CD4-positive, alpha-beta T cell treated with Interleukin-6 for 4 hours (primary cell): ENCODE measurements around the gene PICK1.
A peak's percentile ranks its signal among the peaks of the same experiment; 100 is the strongest.

Source experiments
- DNase-seq: peaks from one replicate; pipeline ENCODE4 v3.0.0-alpha.2; 2020; ENCODE audit warnings: mixed read lengths

PICK1 gene

DNA sequence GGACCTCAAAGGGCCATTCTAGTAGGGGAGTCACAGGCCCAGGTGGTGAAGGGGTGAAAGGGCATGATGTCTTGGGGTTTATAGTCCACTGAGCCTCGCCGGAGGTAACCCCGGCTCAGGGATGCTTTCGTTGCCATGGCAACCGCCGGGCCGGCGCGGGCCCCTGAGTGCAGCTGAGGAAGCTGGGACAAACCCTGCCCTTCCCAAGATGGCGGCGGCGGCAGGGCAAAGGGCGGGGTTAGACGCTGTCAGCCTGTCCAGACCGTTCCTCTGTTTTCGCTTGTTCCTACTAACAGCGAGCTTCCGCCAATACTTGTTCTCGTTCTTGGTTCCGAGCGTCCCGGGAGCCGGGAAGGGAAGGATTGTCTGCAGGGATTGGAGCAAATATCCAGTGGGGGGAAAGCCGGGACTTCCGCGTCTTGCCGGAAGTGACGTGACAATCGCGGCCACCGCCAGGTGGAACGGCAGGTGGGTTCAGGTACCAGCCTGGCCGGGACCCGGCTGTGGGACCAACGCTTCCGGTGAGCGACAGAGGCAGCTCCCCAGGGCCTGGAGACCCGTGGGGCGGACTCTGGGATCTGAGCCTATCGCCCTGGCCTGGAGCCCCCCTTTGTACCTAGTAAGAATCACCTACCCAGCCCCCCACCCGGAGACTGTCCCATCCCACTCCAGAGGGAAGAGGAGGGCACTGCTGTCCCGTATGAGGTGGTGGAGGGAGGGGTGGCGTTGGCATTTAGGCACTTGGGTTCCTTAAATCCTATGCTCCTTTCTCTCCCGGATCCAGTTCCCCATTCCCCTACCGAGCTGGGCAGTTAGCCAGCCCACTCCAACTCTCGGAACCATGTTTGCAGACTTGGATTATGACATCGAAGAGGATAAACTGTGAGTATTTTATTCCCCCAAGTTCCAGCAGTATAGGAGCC, at the start of gene PICK1:
Gene PICK1 (plus strand): TSS at position 436 of the 923 bp plus-strand sequence. CDS start 406 bp downstream, at position 842.
- peak; percentile 82 for DNase-seq

DNA sequence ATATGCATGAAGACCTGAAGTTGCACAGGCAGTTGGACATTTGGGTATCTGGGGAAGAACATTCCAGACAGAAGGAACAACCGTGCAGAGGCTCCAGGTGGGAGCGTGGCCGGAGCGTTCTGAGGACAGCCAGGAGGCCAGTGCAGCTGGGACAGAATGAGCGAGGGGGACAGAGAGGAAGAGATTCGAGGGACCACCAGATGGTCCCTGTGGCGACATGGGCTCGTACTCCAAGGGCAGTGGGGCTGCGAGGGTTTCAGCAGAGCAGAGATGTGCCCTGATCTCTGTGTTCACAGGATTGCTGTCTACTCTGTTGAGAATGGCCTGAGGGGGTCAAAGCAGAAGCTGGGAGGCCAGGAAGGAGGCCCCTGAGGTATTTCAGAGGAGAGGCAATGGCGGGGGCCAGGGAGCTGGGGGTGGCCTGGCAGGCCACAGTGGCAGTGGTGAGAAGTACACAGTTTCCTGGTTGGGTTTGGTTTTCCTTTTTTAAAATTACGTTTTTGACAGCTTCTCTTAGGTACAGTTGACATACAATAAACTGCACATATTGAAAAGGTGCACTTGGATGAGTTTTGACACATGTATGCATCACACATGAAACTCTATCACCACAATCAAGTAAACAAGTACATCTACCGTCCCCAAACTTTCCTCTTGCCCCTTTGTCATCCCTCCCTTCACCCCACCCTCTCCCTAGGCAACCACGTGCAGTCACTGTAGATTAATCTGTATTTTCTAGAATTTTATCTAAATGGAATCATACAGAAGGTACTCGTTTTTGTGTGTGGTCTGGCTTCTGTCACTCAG, 48.0 kb upstream of the PICK1 start:
- no peak for DNase-seq

DNA sequence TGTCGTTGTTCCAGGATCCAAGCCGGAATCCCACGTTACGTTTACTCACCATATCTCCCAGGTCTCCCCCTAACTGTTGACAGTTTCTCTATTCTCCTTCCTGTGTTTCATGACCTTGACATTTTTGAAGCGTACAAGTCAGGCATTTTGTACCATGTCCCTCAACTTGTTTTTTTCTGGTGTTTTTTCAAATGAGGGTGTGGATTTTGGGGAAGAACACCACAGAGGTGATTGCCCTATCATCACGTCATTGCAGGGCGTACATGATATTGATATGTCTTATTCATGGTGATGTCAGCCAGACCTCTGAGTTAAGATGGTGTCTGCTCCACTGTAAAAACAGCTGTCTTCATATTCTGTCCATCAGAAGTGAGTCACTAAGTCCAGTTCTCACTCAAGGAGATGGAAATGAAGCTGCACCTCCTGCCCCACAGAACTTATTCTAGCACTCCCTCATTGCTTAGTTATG, 44.6 kb upstream of the PICK1 start:
- no peak for DNase-seq

DNA sequence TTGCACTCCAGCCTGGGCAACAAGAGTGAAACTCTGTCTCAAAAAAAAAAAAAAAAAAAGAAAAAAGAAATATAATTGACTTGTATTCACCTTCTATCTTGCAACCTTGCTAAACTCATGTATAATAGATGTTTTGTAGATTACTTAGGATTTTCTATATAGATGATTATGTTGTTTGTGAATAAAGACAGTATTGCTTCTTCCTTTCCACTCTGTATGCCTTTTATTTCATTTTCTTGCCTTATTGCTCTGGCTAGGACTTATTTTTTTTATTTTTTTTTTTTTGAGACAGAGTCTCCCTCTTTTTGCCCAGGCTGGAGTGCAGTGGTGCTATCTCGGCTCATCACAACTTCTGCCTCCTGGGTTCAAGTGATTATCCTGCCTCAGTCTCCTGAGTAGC, 43.1 kb upstream of the PICK1 start:
- DNase-seq, result no peak

DNA sequence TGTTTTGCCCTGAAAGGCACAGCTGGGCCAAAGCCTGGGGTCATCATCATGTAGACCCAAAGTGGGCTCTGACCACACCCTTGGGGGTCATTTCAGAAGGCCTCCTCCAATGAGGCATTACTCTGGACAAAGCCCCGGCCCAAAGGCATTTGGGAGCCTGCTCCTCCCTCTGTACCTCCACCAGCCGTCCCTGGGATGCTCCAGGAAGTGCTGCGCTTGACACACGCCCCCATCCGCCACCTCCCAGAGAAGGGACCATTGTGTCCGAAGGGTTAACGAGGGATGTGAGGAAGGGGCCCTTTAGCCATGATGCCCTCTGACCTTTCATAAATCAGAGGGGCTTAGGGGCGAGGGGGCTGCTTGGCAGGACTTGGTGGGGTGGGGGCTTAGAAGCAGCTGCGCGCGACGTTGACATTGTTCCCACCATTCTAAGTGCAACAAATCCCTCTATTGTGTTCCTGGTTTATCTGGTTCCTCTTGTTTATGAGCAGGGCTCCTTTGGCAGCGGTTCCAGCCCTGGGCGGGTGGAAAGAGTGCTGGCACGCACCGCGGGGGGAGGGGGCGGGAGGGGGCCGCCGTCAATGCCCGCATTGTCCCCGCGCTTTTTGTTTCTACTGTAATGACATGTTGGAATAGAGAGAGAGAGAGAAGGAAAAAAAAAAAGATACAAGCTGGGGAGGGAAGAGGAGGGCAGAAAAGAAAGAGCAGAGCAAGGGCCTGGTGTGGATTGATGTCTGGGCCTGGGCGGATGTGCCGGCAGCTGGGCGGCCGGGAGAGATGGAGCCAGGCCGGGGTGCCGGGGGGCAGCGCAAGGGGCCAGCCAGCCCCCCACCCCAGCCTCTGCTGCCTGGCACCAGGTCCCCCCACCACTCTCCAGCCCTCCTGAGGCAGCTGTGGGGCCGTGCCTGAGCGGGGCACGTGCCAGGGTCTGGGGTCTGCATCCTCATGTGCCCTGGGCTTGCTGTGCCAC, 40.7 kb upstream of the PICK1 start:
- DNase-seq, result no peak

DNA sequence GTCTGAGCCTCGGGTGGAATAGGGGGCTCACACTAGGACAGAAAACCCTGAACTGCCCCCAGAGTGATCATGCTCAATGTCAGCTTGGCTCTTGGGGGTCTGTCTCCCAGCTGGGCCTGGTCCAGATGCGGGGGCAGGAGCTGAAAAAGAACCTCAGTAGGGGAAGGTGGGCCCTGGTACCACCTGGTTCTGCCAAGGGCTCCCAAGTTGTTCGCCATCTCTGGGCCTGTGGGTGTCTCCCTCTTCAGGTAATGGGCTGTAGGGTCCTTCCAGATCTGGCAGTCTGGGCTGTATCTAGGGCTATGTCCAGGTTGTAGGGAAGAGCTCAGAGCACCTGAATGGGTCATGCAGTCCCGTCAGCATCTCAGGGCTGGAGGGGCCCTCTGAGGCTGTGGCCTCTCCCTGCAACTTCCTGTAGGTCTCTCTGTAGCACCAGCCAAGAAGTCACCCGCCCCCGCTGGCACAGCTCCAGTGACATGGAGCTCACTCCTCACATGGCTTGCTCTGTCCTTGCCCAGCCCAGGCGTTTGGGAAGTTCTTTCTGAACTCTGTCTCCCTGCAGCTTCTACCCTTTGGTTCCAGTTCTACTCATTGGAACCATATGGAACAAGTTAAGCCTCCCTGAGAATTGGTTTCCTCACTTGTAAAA, 39.8 kb upstream of the PICK1 start:
- no peak for DNase-seq

DNA sequence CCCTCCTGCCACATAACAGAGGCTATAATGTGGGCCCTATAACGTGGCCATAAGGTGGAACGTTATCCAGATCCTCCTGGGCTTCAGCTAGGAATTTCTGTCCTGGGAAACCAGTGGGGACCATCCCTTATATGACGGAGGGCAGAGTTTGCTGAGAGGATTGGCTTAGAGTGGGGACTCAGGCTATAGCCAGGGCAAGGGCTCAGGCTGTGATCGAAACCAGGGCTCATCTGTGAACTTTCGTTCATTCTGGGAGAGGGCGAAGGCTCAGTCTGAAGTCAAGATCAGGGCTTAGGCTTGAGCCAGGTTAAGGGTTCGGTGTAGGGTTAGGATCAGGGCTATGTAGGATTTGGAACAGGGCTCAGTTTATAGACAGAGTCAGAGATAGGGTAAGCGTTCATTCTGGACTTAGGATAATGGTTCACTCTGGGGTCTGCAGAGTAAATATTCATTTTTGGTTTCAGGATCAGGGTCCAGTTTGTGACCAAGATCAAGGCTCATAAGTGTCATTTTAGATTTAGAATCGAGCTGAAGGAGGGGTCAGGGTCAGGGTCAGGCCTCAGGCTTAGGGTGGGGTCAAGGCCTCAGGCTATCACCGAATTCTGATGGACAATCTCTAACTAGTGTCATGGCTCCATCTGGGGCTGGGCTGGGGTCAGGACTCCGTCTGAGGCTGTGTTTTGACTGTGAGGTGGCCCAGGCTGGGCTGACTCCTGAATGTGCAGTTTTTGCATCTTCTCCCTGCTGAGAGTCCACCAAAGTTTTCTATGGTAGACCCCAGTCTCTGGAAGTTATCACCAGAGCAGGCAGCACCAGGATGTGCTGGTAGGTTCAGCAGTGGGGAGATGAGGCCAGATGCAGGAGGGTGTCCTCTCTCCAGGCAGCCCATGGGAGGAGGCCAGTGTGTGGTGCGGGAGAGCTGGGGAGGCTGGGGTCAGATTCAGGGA, 39.0 kb upstream of the PICK1 start:
- DNase-seq, result no peak

DNA sequence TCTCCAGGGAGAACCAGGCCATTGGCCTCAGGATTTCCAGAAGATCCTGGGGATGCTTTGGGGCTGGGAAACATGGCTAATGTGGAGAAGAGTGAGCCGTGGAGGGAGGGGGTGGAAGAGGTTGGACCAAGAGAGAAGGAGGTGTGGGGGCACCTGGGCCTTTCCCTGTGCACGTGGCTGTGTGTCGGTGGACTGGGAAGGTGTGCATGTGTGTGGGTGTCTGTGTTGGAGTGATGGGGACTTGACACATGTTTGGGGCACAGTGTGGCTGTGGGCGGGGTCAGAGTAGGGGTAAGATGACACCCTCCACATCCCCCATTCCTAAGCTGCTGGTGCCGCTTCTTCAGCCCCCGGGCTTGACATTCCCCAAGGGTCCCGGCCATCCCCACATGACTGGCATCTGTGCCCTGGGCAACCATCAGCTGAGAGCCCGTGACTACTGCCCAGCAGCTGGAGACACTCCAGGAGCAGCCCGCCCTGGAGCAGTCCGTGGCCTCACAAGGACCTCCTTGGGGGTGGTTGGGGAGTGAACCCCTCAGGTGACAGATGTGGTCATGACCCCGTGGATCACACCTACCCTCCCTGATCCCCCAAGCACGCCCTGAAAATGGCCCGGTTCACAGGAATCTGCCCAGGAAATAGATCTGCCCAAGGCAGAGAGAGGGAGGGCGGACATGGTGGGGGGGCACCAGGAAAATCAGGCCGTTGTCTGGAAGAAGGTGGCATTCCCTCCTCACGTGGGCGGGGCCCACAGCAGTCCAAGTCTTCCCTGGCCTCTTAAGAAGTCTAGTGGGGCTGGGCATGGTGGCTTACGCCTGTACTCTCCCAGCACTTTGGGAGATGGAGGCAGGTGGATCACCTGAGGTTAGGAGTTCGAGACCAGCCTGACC, 38.0 kb upstream of the PICK1 start:
- no peak for DNase-seq

DNA sequence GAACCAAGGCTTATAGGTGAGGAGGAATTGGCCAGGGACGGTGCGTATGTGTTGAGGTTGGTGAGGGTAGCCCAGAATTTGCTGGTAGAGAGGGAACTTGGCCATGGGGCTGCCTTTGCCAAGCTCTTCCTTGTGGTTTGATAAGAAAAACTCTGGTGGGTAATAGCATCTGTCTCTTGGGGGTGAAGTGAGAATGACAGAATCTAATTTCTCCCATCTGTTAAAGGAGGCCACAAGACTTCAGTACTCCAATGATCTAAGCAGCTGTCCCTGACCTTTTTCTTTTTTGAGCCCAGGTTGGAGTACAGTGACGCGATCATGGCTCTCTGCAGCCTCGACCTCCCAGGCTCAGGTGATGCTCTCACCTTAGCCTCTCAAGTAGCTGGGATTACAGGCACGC, 36.0 kb upstream of the PICK1 start:
- no peak for DNase-seq

DNA sequence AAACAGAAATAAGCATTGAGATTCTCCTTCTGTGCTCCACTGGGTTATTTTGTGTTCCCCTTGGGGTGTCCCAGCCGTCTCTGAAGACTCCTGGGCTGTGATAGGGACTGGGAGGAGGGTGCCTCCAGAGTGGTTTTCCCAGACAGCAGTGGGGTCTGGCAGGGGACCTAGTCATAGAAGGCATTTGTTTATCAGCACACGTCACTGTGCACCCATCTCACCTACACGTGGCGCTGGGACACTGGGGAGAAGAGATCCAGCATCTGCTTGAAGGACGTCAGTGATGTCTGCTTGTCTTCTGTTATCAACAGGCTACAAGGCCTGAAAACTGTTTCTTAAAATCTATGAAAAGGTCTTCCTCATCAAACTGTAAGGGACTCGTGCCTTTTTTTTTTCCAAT, 34.2 kb upstream of the PICK1 start:
- DNase-seq, result no peak

DNA sequence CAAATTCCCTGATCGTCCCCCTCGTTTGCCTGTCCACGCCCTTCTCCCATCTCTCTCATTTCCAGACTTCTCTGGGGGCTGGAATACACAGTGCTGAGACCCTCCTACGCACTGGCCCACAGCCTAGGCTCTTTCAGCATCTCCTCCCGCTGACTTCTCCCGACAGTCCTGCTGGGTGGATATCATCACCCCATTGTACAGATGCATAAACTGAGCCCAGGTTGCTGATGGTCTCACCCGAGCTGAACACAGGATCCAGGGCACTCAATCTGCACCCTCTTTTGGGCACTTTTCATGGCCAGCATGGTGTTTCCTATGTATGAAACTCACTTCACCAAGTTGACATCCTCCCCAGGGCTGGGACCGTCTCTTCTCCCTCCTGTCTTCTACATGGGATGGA, 31.7 kb upstream of the PICK1 start:
- no peak for DNase-seq

DNA sequence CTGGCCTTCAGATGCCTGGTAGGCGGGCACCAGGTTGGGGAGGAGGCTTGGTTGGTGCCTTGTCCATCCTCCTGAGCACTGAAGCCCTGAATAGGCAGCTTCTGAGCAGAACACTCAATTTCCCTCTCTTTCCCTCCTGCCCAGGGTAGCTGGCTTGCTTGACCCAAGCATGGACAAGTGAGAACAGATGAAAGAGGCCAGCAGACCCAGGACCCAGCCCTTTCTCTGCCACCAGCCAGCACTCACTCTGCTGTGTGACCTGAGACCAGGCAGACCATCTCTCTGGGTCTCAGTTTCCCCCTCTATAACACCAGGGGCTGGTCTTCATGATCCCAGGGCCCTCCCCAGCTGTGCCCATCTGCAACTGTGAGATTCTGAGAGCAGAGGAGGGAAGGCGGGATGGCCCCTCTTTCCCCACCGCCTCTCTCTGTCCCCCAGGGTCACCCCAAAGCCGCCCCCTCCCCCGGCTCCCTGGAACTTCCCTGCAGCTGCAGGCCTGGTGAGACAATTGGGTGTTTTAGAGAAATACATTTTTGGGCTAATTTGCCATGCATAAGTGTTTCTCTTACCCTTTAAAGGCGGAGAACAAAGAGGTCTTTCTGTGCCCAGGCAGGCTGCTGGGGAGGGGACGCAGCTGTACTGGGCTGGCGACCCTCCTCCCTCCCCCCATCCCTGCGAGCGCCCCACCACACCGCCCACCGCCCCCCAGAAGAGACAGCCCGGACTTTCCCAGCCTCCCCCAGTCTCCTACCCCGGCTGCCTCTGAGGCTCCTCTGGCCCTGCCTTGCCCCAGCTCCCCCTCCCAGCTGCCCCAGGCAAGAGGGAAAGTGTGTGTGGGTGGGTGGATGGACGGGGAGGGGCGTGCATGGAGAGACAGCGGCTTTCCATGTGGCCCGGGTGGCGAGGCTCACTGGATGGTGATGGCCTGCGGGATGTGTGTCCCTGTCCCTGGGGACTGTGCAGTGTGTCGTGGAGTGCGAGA, 30.8 kb upstream of the PICK1 start:
- no peak for DNase-seq

DNA sequence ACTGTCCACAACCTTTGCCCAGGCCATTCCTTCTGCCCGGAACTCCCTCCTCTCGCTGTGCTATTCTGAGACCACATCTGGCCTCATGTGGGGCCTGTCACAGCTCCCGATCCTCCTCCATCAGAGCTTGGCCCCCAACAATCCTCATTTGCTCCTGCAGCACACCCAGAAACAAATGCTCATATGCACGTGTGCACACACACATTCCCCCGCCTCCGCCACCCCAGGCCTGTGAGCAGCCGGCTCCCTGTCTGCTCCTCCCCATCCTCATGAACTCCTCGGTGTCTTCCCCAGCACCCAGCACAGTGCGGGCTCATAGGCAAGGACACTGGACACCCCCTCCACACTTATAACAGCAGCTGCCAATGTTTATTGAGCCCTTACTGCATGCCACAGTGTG, 29.7 kb upstream of the PICK1 start:
- DNase-seq, result no peak

DNA sequence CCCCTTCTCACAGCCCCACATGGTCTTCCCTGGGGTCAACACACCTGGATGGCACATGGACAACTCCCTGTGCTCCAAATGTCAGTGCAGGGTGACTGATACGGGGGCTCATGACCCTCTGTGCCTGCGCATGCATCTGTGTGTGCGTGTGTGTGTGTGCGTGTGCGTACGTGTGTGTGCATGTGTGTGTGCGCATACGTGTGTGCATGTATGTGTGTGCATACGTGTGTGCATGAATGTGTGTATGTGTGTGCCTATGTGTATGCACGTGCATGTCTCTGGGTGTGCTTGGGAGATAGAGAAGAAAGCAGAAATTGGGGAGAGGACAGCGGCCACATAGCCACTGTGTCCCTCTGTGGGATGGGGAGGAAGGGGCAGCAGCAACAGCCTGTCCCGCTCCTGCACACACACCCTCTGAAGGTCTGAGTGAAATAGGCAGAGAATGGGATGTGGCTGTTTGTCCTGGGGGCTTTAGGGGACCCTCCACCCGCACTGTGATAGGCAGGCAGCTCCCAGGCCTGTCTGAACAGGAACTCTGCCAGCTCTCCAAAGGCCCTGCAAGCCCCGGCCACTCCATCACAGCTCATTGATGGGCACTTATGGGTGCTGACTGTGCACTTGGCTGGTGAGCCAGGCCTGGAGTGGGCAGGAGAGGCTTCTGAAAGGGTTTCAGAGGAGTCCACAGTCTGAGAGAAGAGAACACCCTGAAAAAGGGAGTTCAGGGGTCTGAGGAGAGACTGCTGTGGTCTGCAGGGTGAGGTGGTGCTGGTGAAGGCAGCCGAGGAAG, 28.7 kb upstream of the PICK1 start:
- DNase-seq, result no peak

DNA sequence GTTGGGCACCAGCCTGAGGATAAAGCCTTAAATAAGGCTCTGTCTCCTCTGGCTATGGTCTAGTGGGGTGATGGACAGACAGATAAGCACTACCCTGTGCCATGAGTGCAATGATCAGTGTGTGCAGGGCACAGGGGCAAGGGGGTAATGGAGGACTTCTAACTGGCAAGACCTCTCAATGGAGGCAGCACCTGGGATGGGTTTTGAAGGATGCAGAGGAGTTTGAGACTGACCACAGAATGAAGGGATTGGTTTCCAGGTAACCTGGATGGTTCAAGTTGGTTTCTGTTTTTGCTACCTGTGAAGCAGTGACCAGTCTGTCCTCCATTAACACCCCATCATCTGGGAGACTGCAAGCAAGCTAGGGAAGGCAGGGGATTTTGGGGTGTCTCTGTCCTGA, 27.8 kb upstream of the PICK1 start:
- no peak for DNase-seq

DNA sequence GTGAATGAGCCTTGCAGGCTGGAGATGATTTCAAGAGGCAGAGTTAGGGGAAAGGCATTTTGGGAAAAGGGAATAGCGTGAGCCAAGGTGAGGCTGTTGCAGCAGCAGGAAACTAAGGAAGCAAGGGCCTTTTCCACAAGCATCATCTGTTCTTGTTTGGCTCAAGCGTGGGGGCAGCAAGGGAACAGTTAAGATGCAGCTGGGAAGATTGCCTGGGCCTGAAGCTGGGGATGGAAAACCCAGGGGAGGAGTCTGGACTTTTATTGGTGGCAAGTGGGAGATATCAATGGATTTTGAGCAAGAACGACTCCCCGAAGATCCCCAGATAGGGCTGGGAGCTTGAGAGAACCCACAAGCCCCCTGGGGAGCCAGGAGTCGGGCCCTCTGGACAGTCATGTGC, 27.3 kb upstream of the PICK1 start:
- DNase-seq, result no peak

DNA sequence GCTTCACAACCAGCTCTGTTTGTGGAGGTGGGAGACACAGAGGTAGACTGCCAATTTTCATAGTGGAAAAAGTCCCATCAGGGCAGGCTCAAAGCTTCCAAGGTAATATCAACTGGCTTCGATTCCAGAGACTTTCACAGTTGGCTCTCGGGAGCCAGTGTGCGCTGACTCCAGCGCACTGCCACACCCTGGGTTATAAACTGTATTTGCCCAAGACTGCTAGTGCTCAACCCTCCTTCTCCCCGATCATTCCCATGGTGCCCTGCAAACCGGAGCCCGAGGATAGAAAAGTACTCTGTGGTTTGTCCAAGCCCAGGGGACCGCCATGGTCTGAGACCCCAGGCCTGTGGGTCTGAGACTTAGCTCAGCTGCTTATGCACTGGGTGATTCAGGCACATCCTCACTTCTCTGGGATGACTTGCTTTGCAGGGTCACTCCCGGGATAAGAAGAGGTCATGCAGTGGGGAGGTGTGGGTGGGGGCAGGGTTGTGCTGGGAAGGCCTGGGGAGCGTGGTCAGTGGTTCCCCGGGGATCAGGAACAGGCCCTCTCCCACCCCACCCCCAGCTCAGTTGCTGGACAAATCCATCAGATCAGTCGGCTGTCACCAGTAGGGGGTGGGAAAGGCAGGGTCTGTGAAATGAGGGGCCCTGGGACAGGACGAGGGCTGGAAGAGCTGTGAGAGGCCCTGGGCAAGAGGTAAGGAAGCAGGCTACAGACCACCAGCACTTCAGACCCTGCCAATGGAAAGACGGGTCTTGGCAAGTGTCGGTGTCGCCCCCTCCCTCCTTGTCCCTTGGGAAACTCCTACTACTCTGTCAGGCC, 26.7 kb upstream of the PICK1 start:
- no peak for DNase-seq
